Measurements from ENCODE around the gene PPFIA4. TPM values are rescaled to one million over a fixed set of nuclear protein-coding genes. Genes with fewer than 3 reads are reported as not detected.

PPFIA4 gene
- total and polyA plus RNA-seq, 2 donors (not counting 3 experiments of a cell fraction or from before 2014, with no cell fraction given) = 0.17 to 0.22 TPM

GRCh38 chr1:203082231-203082505, 55.9 kb downstream of the PPFIA4 start:
- CTCF ChIA-PET = interaction anchor here (1.5 to 3.7 kb wide), 3 partner anchors 42 to 185 kb away, joined by 5 to 26 read pairs (median 11); no protein-coding TSS in a partner anchor
- BruUV-seq (replicated peaks) = no TSS peak
- H3K9me1 ChIP-seq (replicated peaks; ENCODE audit: control insufficient read depth, extremely low read depth, insufficient read depth, low read length) = no peaks in the 10 kb centered on the region

More at GRCh38 chr1:203082231-203082505, 55.9 kb downstream of the PPFIA4 start:
- dilution Hi-C loops (cut with MboI; ENCODE audit: extremely low pct_ligation_motif_present, low sequenced_read_pairs) = no loop called here
- Histone ChIP-seq H3K9me3 (replicated peaks; ENCODE audit: control insufficient read depth, insufficient read depth, low read length) (no peaks in the 10 kb centered on the region), H3K27me3 (ENCODE audit: control insufficient read depth in 2 of 2, insufficient read depth in 2 of 2, low read length in 2 of 2) (peaks cover 12 to 15% of the 10 kb centered on the region in 2 experiments), H3K9ac (replicated peaks; ENCODE audit: extremely low read depth, insufficient read depth, low read length) (no peak overlapping the region), H3K4me2 (ENCODE audit: insufficient read depth, low read length) (no peak overlapping the region), H3K4me1 (ENCODE audit: control insufficient read depth, extremely low read depth, insufficient read depth, low read length) (no peaks in the 10 kb centered on the region), H3K27ac (ENCODE audit: insufficient read depth, low read depth, low read length) (no peak overlapping the region), H2AFZ (ENCODE audit: low read depth, low read length) (no peak overlapping the region), H3K36me3 (ENCODE audit: control insufficient read depth in 2 of 2, extremely low read depth in 1 of 2, insufficient read depth in 2 of 2, low read length in 2 of 2) (no peaks in the 10 kb centered on the region), H3K79me2 (ENCODE audit: control insufficient read depth, insufficient read depth, low read length) (no peaks in the 10 kb centered on the region), H4K20me1 (replicated peaks; ENCODE audit: control insufficient read depth, extremely low read depth, insufficient read depth, low read length) (no peaks in the 10 kb centered on the region), H3K4me3 (replicated peaks in 1 of 3; ENCODE audit: insufficient read depth in 1 of 3, low read depth in 1 of 3, low read length in 3 of 3) (no peak overlapping the region)
- intact Hi-C loops (cut with micrococcal nuclease) = no loop called here
- TF ChIP-seq JUN (IDR thresholded peaks at IDR 0.05; ENCODE audit: borderline replicate concordance, insufficient read depth, insufficient read length, low read depth) (no peak), CTCF (IDR thresholded peaks at IDR 0.05; ENCODE audit: extremely low read depth in 1 of 2, insufficient read depth in 1 of 2, low read depth in 1 of 2, low read length in 2 of 2) (no peak)
- POLR2A ChIA-PET = no interaction called here
- DNase-seq (ENCODE audit: low read depth, low spot score) (no peak), FAIRE-seq (no peak)

Measured in endothelial cell of umbilical vein (primary cell).